ENCODE data around the gene CUL3. TPM values are rescaled to one million over a fixed set of nuclear protein-coding genes. Genes with fewer than 3 reads are reported as not detected.

Gene CUL3
- total and polyA plus RNA-seq, 8 donors: 6.1 to 155 (median 53.2) TPM

DNA sequence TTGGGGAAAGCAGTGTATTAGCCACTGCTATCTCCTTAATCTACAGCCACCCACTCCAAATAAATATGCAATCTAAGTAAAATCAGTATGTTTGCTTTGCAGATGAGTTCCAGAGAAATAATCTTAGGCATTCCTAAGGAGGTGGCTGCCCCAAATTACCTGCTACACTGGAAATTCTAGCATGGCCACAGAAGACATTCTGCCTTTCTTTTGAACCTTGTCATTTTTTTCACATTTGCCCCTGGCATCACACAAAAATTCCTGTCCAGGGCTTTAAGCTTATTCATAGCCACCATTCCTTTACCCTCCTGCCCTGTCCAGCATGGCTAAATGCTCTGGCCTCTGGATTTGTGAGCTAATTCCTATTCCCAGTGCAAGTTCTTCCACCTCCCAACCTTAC, 146.4 kb downstream of the CUL3 start:
- peaks cover 0 to 20% (median 5%) of the 10 kb centered on the region in 3 donors for H3K27me3 ChIP-seq
- intact Hi-C loops (cut with DNase I; ENCODE audit: low total_unique reads): no loop called here
- H3K4me3 ChIP-seq: no peak overlapping the region
- H3K4me1 ChIP-seq: peaks cover under 1 to 14% (median 12%) of the 10 kb centered on the region in 4 donors
- DNase-seq: no peak
- TF ChIP-seq POLR2A (IDR thresholded peaks at IDR 0.05): no peak
- TF ChIP-seq EP300 (IDR thresholded peaks at IDR 0.05): no peak
- TF ChIP-seq, protein P1, sequence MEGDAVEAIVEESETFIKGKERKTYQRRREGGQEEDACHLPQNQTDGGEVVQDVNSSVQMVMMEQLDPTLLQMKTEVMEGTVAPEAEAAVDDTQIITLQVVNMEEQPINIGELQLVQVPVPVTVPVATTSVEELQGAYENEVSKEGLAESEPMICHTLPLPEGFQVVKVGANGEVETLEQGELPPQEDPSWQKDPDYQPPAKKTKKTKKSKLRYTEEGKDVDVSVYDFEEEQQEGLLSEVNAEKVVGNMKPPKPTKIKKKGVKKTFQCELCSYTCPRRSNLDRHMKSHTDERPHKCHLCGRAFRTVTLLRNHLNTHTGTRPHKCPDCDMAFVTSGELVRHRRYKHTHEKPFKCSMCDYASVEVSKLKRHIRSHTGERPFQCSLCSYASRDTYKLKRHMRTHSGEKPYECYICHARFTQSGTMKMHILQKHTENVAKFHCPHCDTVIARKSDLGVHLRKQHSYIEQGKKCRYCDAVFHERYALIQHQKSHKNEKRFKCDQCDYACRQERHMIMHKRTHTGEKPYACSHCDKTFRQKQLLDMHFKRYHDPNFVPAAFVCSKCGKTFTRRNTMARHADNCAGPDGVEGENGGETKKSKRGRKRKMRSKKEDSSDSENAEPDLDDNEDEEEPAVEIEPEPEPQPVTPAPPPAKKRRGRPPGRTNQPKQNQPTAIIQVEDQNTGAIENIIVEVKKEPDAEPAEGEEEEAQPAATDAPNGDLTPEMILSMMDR (IDR thresholded peaks at IDR 0.05): no peak
- no peak for TF ChIP-seq POLR2AphosphoS5 (IDR thresholded peaks at IDR 0.05)
- H3K36me3 ChIP-seq: no peaks in the 10 kb centered on the region
- no peak overlapping the region for H3K27ac ChIP-seq
- H3K9me3 ChIP-seq: no peaks in the 10 kb centered on the region

DNA sequence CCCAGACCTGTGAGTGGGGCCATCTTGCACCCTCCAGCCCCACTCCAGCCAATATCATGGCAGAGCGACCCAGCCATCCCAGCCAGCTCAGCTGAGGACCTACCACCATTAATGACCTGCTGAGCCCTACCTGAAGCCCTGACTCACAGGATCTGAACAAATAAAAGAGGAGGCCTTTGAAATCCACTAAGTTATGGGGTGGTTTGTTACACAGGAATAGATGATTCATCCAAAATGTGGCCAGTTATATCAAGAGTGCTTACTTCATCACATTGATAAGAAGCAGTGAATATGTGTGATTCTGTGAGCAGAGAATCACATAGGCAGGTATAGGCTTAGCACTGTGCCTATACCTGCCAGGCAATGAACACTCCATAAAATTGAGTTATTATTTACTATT, 148.5 kb downstream of the CUL3 start:
- no peak overlapping the region for H3K4me3 ChIP-seq
- intact Hi-C loops (cut with DNase I; ENCODE audit: low total_unique reads): no loop called here
- H3K4me1 ChIP-seq: peaks cover 0 to 4% (median under 1%) of the 10 kb centered on the region in 4 donors
- DNase-seq: no peak
- H3K27me3 ChIP-seq: peaks cover 0 to 4% (median 0%) of the 10 kb centered on the region in 3 donors
- WGBS, 5 donors: 92 to 100% (median 98%) methylated on average over 1 of the region's 1 CpG; no CpG with 5 or more reads in 1 of the 5 donors
- H3K36me3 ChIP-seq: no peaks in the 10 kb centered on the region
- no peaks in the 10 kb centered on the region for H3K9me3 ChIP-seq
- H3K27ac ChIP-seq: no peak overlapping the region
- TF ChIP-seq, protein P1 (IDR thresholded peaks at IDR 0.05): no peak
- TF ChIP-seq POLR2AphosphoS5 (IDR thresholded peaks at IDR 0.05) (no peak), POLR2A (IDR thresholded peaks at IDR 0.05) (no peak), EP300 (IDR thresholded peaks at IDR 0.05) (no peak)

- Histone ChIP-seq H3K27me3 (no peaks in the 10 kb centered on the region), H3K4me1 (peaks cover 0 to 4% (median 0%) of the 10 kb centered on the region in 4 donors), H3K9me3 (no peaks in the 10 kb centered on the region), H3K27ac (no peak overlapping the region), H3K4me3 (no peak overlapping the region), H3K36me3 (no peaks in the 10 kb centered on the region)
- intact Hi-C loops (cut with DNase I; ENCODE audit: low total_unique reads): no loop called here
- DNase-seq: no peak
- no peak for TF ChIP-seq EP300 (IDR thresholded peaks at IDR 0.05)
- no peak for TF ChIP-seq POLR2AphosphoS5 (IDR thresholded peaks at IDR 0.05)
- no peak for TF ChIP-seq POLR2A (IDR thresholded peaks at IDR 0.05)
- TF ChIP-seq, protein P1 (IDR thresholded peaks at IDR 0.05): no peak
- 77 to 81% (median 79%) methylated on average over 4 of the region's 4 CpGs for WGBS, 5 donors
Observed at GRCh38 chr2:224434618-224435017, 150.5 kb downstream of the CUL3 start.

DNA sequence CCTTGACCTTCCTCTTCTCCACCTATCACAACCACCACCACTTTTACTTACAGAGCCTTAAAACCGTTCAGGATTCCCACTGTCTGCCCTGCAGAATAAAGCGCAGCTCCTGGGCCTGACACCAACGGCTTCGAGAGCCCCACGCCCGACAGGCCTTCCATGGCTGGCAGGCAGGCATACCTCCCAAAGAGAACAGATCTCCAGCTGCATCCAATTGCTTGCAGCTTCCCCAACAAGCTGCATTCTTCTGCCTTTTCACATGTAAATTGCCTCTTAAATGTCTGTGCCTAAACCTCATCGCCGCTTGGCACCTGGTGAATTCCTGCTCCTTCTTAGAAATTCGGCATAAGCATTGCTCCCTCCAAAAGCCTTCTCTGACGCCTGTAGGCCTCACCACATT, 151.7 kb downstream of the CUL3 start:
- H3K9me3 ChIP-seq: no peaks in the 10 kb centered on the region
- no peak overlapping the region for H3K4me3 ChIP-seq
- no peak for DNase-seq
- no peaks in the 10 kb centered on the region for H3K27me3 ChIP-seq
- no peaks in the 10 kb centered on the region for H3K36me3 ChIP-seq
- intact Hi-C loops (cut with DNase I; ENCODE audit: low total_unique reads): no loop called here
- peaks cover 0 to 4% (median 0%) of the 10 kb centered on the region in 4 donors for H3K4me1 ChIP-seq
- WGBS, 5 donors: 71 to 82% (median 75%) methylated on average over 10 of the region's 10 CpGs
- H3K27ac ChIP-seq: no peak overlapping the region
- TF ChIP-seq POLR2A (IDR thresholded peaks at IDR 0.05): no peak
- TF ChIP-seq EP300 (IDR thresholded peaks at IDR 0.05): no peak
- TF ChIP-seq, protein P1 (IDR thresholded peaks at IDR 0.05): no peak
- TF ChIP-seq POLR2AphosphoS5 (IDR thresholded peaks at IDR 0.05): no peak

All from stomach (tissue), 9 donors.